GM08714 (cell line): ENCODE data around the gene CCDC69.
A peak's percentile ranks its signal among the peaks of the same experiment; 100 is the strongest.
"Not testable (repeated sequence)": the region's sequence is repeated elsewhere in the genome, so short reads cannot be mapped to it uniquely, and the experiment has no call there.

Experiments
- H3K4me3 ChIP-seq: fragments of 200-500 bp; sonication (Bioruptor generic); 2 replicates; pipeline ENCODE4 v1.5.1; 2014; ENCODE audit warnings: mild to moderate bottlenecking, low read length, inconsistent platforms
- ZNF274 ChIP-seq: IDR thresholded peaks from 2 replicates; pipeline ENCODE4 v1.6.1; 2012; ENCODE audit warnings: mild to moderate bottlenecking, low read depth, low read length

CCDC69 gene

GRCh38 chr5:151238303-151238741, 14.4 kb upstream of the CCDC69 start:
- TF ChIP-seq ZNF274: no peak
- H3K4me3 ChIP-seq: peak overlapping the region; percentile 23; the same call in 1 of the 2 replicates

- TF ChIP-seq ZNF274: no peak
- peak overlapping the region; percentile 23; the same call in 1 of the 2 replicates for H3K4me3 ChIP-seq
Measured at GRCh38 chr5:151237685-151238084, 13.8 kb upstream of the CCDC69 start.

- no peak overlapping the region for H3K4me3 ChIP-seq
- no peak for TF ChIP-seq ZNF274
Measured at GRCh38 chr5:151236888-151237287, 13.0 kb upstream of the CCDC69 start.

GRCh38 chr5:151235239-151235571, 11.3 kb upstream of the CCDC69 start:
- H3K4me3 ChIP-seq: not testable (repeated sequence)

- peak overlapping the region; percentile 5; the same call in 1 of the 2 replicates for H3K4me3 ChIP-seq
- TF ChIP-seq ZNF274: no peak
Measured at GRCh38 chr5:151234476-151235238, 10.8 kb upstream of the CCDC69 start.

- TF ChIP-seq ZNF274: no peak
- H3K4me3 ChIP-seq: peak overlapping the region; percentile 5; the same call in 1 of the 2 replicates
Measured at GRCh38 chr5:151233616-151234085, 9.8 kb upstream of the CCDC69 start.

GRCh38 chr5:151231359-151231758, 7.5 kb upstream of the CCDC69 start:
- TF ChIP-seq ZNF274: no peak

GRCh38 chr5:151230048-151230680, 6.3 kb upstream of the CCDC69 start:
- TF ChIP-seq ZNF274: no peak
- H3K4me3 ChIP-seq: no peak overlapping the region

More at GRCh38 chr5:151231359-151231758, 7.5 kb upstream of the CCDC69 start:
- H3K4me3 ChIP-seq: no peak overlapping the region

- TF ChIP-seq ZNF274: no peak
- H3K4me3 ChIP-seq: no peak overlapping the region
Measured at GRCh38 chr5:151228986-151229385, 5.1 kb upstream of the CCDC69 start.

GRCh38 chr5:151227918-151228447, 4.1 kb upstream of the CCDC69 start:
- TF ChIP-seq ZNF274: no peak
- H3K4me3 ChIP-seq: no peak overlapping the region

GRCh38 chr5:151225475-151225874, 1.6 kb upstream of the CCDC69 start:
- TF ChIP-seq ZNF274: no peak
- no peak overlapping the region for H3K4me3 ChIP-seq

GRCh38 chr5:151225071-151225470, 1.2 kb upstream of the CCDC69 start:
- TF ChIP-seq ZNF274: no peak
- H3K4me3 ChIP-seq: no peak overlapping the region

- TF ChIP-seq ZNF274: no peak
- H3K4me3 ChIP-seq: peak overlapping the region; percentile 79; the same call in 1 of the 2 replicates
Measured at GRCh38 chr5:151224372-151224771, 480 bp upstream of the CCDC69 start.

GRCh38 chr5:151222790-151223446, 974 bp downstream of the CCDC69 start:
- peak overlapping the region; percentile 79 for H3K4me3 ChIP-seq
- no peak for TF ChIP-seq ZNF274

GRCh38 chr5:151222054-151222789, 1.7 kb downstream of the CCDC69 start:
- TF ChIP-seq ZNF274: no peak
- peak overlapping the region; percentile 79; the same call in 1 of the 2 replicates for H3K4me3 ChIP-seq
